Liver (tissue), 9 donors: ENCODE results near the gene TNFRSF6B. TPM values are rescaled to one million over a fixed set of nuclear protein-coding genes. Genes with fewer than 3 reads are reported as not detected.

Source experiments
- DNase-seq: peaks from one replicate; pipeline ENCODE4 v3.0.0-alpha.2; 2017; ENCODE audit warnings: low spot score
- H3K27ac ChIP-seq, 2 donors: one replicate each; pipeline ENCODE4 v1.7.0; 2013; ENCODE audit warnings: inconsistent platforms in 2 of 2, low read length in 2 of 2, control low read depth in 1 of 2, low read depth in 1 of 2, mild to moderate bottlenecking in 1 of 2
- H3K27me3 ChIP-seq, 4 donors: one replicate each; pipeline versions ENCODE4 v1.6.1 to v1.7.0; 2013; ENCODE audit warnings: low read length in 3 of 4, inconsistent platforms in 1 of 4, mild to moderate bottlenecking in 1 of 4, moderate library complexity in 1 of 4; ENCODE audit not compliant: control insufficient read depth in 4 of 4, insufficient read depth in 4 of 4
- H3K36me3 ChIP-seq, 4 donors: one replicate each; pipeline versions ENCODE4 v1.6.1 to v1.7.0; 2013; ENCODE audit warnings: low read length in 3 of 4, mild to moderate bottlenecking in 3 of 4, low read depth in 1 of 4, moderate library complexity in 1 of 4; ENCODE audit not compliant: control insufficient read depth in 4 of 4, insufficient read depth in 3 of 4
- H3K4me1 ChIP-seq, 4 donors: one replicate each; pipeline versions ENCODE4 v1.6.1 to v1.7.0; 2013; ENCODE audit warnings: low read length in 3 of 4, mild to moderate bottlenecking in 3 of 4, moderate library complexity in 1 of 4; ENCODE audit not compliant: control insufficient read depth in 4 of 4, insufficient read depth in 4 of 4
- H3K4me3 ChIP-seq, 3 donors: one replicate each; pipeline versions ENCODE4 v1.6.1 to v1.7.0; 2013; ENCODE audit warnings: low read length in 3 of 3, control low read depth in 1 of 3, low read depth in 1 of 3, mild to moderate bottlenecking in 1 of 3
- H3K9ac ChIP-seq, 2 donors: one replicate each; pipeline ENCODE4 v1.7.0; 2013; ENCODE audit warnings: low read length in 2 of 2, mild to moderate bottlenecking in 2 of 2, moderate library complexity in 2 of 2, control low read depth in 1 of 2, low read depth in 1 of 2
- H3K9me3 ChIP-seq, 4 donors: one replicate each; pipeline versions ENCODE4 v1.6.1 to v1.7.0; 2013; ENCODE audit warnings: low read length in 3 of 4; ENCODE audit not compliant: control insufficient read depth in 4 of 4
- EGR1 ChIP-seq, 2 donors: IDR thresholded peaks; 2 replicates each; pipeline ENCODE4 v1.6.1; 2016 to 2018; ENCODE audit warnings: antibody characterized with exemption in 2 of 2, low read depth in 2 of 2
- FOXA1 ChIP-seq: IDR thresholded peaks from 2 replicates; pipeline ENCODE4 v1.6.1; 2016; ENCODE audit warnings: antibody characterized with exemption
- FOXA2 ChIP-seq: IDR thresholded peaks from 2 replicates; pipeline ENCODE4 v1.6.1; 2016; ENCODE audit warnings: antibody characterized with exemption
- GABPA ChIP-seq, 2 donors: IDR thresholded peaks in 1 of 2; conservative IDR thresholded peaks in 1 of 2; 2 replicates each; pipeline ENCODE4 v1.6.1; 2016; ENCODE audit warnings: antibody characterized with exemption in 2 of 2, mild to moderate bottlenecking in 1 of 2, moderate library complexity in 1 of 2
- HNF4A ChIP-seq, 2 donors: conservative IDR thresholded peaks; 2 replicates each; pipeline ENCODE4 v1.6.1; 2016; ENCODE audit warnings: antibody characterized with exemption in 2 of 2, mild to moderate bottlenecking in 2 of 2
- HNF4G ChIP-seq: IDR thresholded peaks from 2 replicates; pipeline ENCODE4 v1.6.1; 2016; ENCODE audit warnings: antibody characterized with exemption
- JUND ChIP-seq, 2 donors: IDR thresholded peaks; 2 replicates each; pipeline ENCODE4 v1.6.1; 2016; ENCODE audit warnings: antibody characterized with exemption in 2 of 2
- NR2F2 ChIP-seq: IDR thresholded peaks from 2 replicates; pipeline ENCODE4 v1.6.1; 2016; ENCODE audit warnings: antibody characterized with exemption
- RAD21 ChIP-seq, 2 donors: IDR thresholded peaks; 2 replicates each; pipeline ENCODE4 v1.6.1; 2016; ENCODE audit warnings: antibody characterized with exemption in 2 of 2, mild to moderate bottlenecking in 2 of 2
- RXRA ChIP-seq, 2 donors: IDR thresholded peaks; 2 replicates each; pipeline ENCODE4 v1.6.1; 2017 to 2018; ENCODE audit warnings: antibody characterized with exemption in 2 of 2, mild to moderate bottlenecking in 1 of 2
- SP1 ChIP-seq: IDR thresholded peaks from 2 replicates; pipeline ENCODE4 v1.6.1; 2018; ENCODE audit warnings: antibody characterized with exemption, mild to moderate bottlenecking
- TAF1 ChIP-seq: conservative IDR thresholded peaks from 2 replicates; pipeline ENCODE4 v1.6.1; 2016; ENCODE audit warnings: antibody characterized with exemption, mild to moderate bottlenecking
- YY1 ChIP-seq: IDR thresholded peaks from 2 replicates; pipeline ENCODE4 v1.6.1; 2016; ENCODE audit warnings: antibody characterized with exemption, mild to moderate bottlenecking
- WGBS: extraction: QIAGEN DNeasy Blood & Tissue Kit; methylation state at CpG from one replicate; pipeline ENCODE4 v1.1.7; 2013; 5-methylcytosine and 5-hydroxymethylcytosine counted together
- polyA plus RNA-seq, 2 donors: library from polyadenylated mRNA; stranded (reverse) in 1 of 2; unstranded in 1 of 2; fragments of 200-250 nt in 1 of 2; fragments of >200 nt in 1 of 2; fragmentation: Nextera tagmentation in 1 of 2; extraction: Ambion mirVana in 1 of 2; gene quantifications; one replicate each; pipeline versions ENCODE4 v1.2.1 to v1.2.3, GENCODE V29; 2013 to 2015
- total RNA-seq, 2 donors: library from RNA; depleted of rRNA; stranded (reverse); fragments of >200 nt; gene quantifications; one replicate each; pipeline ENCODE4 v1.2.3, GENCODE V29; 2014
- TF ChIP-seq, protein P1 (sequence below): IDR thresholded peaks from 2 replicates; pipeline ENCODE4 v1.6.1; 2016; ENCODE audit warnings: antibody characterized with exemption
- TF ChIP-seq, protein P2 (sequence below): IDR thresholded peaks from 2 replicates; pipeline ENCODE4 v1.6.1; 2016; ENCODE audit warnings: antibody characterized with exemption, mild to moderate bottlenecking
- TF ChIP-seq, protein P3 (sequence below): IDR thresholded peaks from 2 replicates; pipeline ENCODE4 v1.6.1; 2016; ENCODE audit warnings: antibody characterized with exemption
- TF ChIP-seq, protein P4 (sequence below): IDR thresholded peaks from 2 replicates; pipeline ENCODE4 v1.6.1; 2016; ENCODE audit warnings: antibody characterized with exemption
- donor health status: healthy.
- donor health status: healthy.
- donor health status: healthy.
- donor health status: healthy.
- donor health status: healthy.

Gene TNFRSF6B
- total and polyA plus RNA-seq, 4 donors: 0.09 to 0.73 TPM; not detected in 2

DNA sequence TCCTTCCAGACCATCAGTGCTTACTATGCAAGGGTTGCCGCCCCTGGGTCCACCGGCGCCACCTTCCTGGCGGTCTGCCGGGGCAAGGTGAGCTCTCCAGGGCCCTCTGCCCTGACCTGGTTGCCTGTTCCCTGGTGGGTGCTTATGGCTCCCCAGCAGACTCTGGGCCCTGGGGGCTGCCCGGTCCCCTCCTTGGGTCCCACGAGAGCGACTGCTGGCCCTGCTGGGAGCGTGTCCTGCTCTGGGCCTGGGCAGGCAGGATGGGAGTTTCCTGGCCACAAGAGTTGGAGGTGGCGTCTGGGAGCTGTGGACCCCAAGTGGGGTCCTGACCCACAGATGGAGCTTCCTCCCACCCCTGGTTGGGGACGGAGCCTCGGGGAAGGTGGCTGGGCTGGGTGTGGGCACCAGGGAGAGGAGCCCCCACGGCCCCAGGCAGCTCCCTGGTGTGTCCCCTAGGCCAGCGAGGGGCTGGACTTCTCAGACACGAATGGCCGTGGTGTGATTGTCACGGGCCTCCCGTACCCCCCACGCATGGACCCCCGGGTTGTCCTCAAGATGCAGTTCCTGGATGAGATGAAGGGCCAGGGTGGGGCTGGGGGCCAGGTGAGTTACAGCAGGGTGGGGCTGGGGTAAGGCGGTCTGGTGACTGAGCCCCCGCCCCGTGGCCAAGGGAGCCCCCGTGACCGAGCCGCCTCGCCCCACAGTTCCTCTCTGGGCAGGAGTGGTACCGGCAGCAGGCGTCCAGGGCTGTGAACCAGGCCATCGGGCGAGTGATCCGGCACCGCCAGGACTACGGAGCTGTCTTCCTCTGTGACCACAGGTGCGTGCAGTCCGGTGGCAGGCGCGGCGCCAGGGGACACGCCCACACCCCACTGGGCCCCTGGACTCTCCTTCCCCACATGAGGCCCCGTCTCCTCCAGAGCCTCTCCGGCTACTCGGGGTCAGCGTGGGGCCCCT, 7.1 kb upstream of the TNFRSF6B start:
- WGBS: 90% methylated on average over 44 of the region's 44 CpGs
- Histone ChIP-seq H3K36me3 (peaks cover 0 to 3% (median 0%) of the 10 kb centered on the region in 4 donors), H3K4me1 (peaks cover 0 to 5% (median 2%) of the 10 kb centered on the region in 4 donors), H3K27ac (peak overlapping the region; percentile 5 to 93), H3K27me3 (no peaks in the 10 kb centered on the region), H3K9ac (no peak overlapping the region), H3K4me3 (no peak overlapping the region), H3K9me3 (no peaks in the 10 kb centered on the region)
- no peak for TF ChIP-seq YY1
- TF ChIP-seq, protein P1, sequence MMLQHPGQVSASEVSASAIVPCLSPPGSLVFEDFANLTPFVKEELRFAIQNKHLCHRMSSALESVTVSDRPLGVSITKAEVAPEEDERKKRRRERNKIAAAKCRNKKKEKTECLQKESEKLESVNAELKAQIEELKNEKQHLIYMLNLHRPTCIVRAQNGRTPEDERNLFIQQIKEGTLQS: no peak
- no peak for TF ChIP-seq FOXA2
- TF ChIP-seq, protein P2, sequence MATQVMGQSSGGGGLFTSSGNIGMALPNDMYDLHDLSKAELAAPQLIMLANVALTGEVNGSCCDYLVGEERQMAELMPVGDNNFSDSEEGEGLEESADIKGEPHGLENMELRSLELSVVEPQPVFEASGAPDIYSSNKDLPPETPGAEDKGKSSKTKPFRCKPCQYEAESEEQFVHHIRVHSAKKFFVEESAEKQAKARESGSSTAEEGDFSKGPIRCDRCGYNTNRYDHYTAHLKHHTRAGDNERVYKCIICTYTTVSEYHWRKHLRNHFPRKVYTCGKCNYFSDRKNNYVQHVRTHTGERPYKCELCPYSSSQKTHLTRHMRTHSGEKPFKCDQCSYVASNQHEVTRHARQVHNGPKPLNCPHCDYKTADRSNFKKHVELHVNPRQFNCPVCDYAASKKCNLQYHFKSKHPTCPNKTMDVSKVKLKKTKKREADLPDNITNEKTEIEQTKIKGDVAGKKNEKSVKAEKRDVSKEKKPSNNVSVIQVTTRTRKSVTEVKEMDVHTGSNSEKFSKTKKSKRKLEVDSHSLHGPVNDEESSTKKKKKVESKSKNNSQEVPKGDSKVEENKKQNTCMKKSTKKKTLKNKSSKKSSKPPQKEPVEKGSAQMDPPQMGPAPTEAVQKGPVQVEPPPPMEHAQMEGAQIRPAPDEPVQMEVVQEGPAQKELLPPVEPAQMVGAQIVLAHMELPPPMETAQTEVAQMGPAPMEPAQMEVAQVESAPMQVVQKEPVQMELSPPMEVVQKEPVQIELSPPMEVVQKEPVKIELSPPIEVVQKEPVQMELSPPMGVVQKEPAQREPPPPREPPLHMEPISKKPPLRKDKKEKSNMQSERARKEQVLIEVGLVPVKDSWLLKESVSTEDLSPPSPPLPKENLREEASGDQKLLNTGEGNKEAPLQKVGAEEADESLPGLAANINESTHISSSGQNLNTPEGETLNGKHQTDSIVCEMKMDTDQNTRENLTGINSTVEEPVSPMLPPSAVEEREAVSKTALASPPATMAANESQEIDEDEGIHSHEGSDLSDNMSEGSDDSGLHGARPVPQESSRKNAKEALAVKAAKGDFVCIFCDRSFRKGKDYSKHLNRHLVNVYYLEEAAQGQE: no peak
- no peak for TF ChIP-seq GABPA (IDR thresholded peaks at IDR 0.05 in 1 of 2, conservative IDR thresholded peaks at IDR 0.05 in 1 of 2)
- TF ChIP-seq NR2F2: no peak
- TF ChIP-seq RAD21 (IDR thresholded peaks at IDR 0.05): no peak
- TF ChIP-seq TAF1: no peak
- no peak for TF ChIP-seq FOXA1
- TF ChIP-seq RXRA (IDR thresholded peaks at IDR 0.05): no peak
- TF ChIP-seq, protein P3, sequence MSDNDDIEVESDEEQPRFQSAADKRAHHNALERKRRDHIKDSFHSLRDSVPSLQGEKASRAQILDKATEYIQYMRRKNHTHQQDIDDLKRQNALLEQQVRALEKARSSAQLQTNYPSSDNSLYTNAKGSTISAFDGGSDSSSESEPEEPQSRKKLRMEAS: no peak
- TF ChIP-seq HNF4G: no peak
- TF ChIP-seq SP1: no peak
- TF ChIP-seq JUND (IDR thresholded peaks at IDR 0.05): no peak
- TF ChIP-seq, protein P4, sequence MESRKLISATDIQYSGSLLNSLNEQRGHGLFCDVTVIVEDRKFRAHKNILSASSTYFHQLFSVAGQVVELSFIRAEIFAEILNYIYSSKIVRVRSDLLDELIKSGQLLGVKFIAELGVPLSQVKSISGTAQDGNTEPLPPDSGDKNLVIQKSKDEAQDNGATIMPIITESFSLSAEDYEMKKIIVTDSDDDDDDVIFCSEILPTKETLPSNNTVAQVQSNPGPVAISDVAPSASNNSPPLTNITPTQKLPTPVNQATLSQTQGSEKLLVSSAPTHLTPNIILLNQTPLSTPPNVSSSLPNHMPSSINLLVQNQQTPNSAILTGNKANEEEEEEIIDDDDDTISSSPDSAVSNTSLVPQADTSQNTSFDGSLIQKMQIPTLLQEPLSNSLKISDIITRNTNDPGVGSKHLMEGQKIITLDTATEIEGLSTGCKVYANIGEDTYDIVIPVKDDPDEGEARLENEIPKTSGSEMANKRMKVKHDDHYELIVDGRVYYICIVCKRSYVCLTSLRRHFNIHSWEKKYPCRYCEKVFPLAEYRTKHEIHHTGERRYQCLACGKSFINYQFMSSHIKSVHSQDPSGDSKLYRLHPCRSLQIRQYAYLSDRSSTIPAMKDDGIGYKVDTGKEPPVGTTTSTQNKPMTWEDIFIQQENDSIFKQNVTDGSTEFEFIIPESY: no peak
- TF ChIP-seq HNF4A (conservative IDR thresholded peaks at IDR 0.05): no peak
- TF ChIP-seq EGR1 (IDR thresholded peaks at IDR 0.05; ENCODE audit: low read depth in 2 of 2): no peak
- no peak for DNase-seq
